ENCODE data around the gene MED12L.

DNA sequence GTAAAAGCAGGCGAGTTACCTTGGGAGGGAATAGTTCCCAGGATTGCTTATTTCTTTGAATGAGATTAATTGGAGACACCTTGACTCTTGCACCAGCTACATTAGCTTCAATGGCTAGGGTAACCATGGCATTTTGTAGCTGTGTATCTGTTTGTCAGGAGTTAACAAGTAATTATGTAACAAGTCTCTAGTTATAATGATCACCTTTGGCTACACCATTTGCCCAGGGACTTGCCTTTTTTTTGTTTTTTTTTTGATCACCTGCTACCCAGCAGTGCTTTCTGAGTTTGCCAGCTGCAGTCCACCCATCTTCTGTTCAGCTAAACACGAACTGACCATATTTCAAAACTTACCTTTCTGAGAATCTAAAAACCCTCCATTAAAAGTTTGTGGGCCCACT is 2.2 kb downstream of the MED12L start:
- TF ChIP-seq ZNF426 (tag by site-specific recombination; IDR thresholded peaks at IDR 0.05): no peak
- TF ChIP-seq YY1 (tag by site-specific recombination; IDR thresholded peaks at IDR 0.05): no peak
- TF ChIP-seq, protein P1, sequence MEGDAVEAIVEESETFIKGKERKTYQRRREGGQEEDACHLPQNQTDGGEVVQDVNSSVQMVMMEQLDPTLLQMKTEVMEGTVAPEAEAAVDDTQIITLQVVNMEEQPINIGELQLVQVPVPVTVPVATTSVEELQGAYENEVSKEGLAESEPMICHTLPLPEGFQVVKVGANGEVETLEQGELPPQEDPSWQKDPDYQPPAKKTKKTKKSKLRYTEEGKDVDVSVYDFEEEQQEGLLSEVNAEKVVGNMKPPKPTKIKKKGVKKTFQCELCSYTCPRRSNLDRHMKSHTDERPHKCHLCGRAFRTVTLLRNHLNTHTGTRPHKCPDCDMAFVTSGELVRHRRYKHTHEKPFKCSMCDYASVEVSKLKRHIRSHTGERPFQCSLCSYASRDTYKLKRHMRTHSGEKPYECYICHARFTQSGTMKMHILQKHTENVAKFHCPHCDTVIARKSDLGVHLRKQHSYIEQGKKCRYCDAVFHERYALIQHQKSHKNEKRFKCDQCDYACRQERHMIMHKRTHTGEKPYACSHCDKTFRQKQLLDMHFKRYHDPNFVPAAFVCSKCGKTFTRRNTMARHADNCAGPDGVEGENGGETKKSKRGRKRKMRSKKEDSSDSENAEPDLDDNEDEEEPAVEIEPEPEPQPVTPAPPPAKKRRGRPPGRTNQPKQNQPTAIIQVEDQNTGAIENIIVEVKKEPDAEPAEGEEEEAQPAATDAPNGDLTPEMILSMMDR (tag by site-specific recombination; IDR thresholded peaks at IDR 0.05): no peak
- no peak for TF ChIP-seq KLF16 (tag by site-specific recombination; IDR thresholded peaks at IDR 0.05)
- TF ChIP-seq ZNF274 (IDR thresholded peaks at IDR 0.05; ENCODE audit: low read length): no peak
- no peak for TF ChIP-seq ZNF274 (tag by site-specific recombination; IDR thresholded peaks at IDR 0.05; ENCODE audit: borderline replicate concordance)
- TF ChIP-seq KLF10 (tag by site-specific recombination; IDR thresholded peaks at IDR 0.05): no peak
- TF ChIP-seq, protein P2, sequence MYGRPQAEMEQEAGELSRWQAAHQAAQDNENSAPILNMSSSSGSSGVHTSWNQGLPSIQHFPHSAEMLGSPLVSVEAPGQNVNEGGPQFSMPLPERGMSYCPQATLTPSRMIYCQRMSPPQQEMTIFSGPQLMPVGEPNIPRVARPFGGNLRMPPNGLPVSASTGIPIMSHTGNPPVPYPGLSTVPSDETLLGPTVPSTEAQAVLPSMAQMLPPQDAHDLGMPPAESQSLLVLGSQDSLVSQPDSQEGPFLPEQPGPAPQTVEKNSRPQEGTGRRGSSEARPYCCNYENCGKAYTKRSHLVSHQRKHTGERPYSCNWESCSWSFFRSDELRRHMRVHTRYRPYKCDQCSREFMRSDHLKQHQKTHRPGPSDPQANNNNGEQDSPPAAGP (tag by site-specific recombination; IDR thresholded peaks at IDR 0.05): no peak
- TF ChIP-seq, protein P3, sequence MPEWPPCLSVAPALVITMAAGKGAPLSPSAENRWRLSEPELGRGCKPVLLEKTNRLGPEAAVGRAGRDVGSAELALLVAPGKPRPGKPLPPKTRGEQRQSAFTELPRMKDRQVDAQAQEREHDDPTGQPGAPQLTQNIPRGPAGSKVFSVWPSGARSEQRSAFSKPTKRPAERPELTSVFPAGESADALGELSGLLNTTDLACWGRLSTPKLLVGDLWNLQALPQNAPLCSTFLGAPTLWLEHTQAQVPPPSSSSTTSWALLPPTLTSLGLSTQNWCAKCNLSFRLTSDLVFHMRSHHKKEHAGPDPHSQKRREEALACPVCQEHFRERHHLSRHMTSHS (tag by site-specific recombination; IDR thresholded peaks at IDR 0.05): no peak
- TF ChIP-seq ZFP41 (tag by site-specific recombination; IDR thresholded peaks at IDR 0.05; ENCODE audit: borderline replicate concordance): no peak
- no peak for TF ChIP-seq ZNF548 (tag by site-specific recombination; IDR thresholded peaks at IDR 0.05)
- TF ChIP-seq RBAK (tag by site-specific recombination; IDR thresholded peaks at IDR 0.05): no peak

Measured in HEK293 (cell line).